ENCODE results near the gene DHX57. TPM values are rescaled to one million over a fixed set of nuclear protein-coding genes. Genes with fewer than 3 reads are reported as not detected.
A peak's percentile ranks its signal among the peaks of the same experiment; 100 is the strongest.

DHX57 gene
- total RNA-seq, 1 donor from 2014 or later, result 25.2 TPM

DNA sequence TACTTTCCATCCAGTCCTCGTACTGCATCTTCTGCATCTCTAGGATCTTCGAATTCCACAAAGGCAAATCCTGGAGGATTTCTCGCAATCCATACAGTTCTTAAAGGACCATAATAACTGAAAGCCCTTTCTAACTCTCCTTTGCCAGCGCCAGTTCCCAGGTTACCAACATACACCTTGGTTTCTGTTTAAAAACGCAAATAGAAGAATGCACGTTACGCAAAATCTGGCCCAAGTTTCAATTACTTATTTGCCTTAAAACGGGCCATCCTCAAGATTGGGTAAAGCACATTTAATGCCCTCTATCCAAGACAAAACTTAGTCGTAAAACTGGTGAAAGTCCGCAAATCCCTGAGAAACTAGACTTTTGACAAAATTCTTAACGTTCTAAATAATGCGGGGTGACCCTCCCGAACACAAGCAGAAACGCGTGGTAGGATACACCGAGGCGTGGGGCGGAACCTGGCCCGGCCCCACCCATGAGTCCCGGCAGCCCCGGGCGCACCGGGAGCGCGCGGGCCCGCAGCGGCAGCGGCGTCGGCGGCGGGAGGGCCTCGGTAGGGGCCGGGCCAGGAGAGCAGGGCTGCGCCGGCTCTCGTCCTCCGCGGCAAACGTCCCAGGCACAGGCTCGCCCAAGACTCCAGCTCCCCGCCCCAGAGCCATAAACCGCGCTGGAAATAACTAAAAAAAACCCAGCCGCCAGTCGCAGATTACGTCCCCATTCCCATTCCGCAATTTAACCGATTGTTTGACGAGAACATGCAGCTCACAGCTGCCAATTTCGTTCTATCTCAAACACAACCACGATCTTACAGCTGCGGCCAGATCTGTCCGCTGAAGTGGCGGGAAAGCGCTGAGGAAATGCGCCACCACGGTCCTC is 125.5 kb downstream of the DHX57 start:
- peak; percentile 55 for DNase-seq

DNA sequence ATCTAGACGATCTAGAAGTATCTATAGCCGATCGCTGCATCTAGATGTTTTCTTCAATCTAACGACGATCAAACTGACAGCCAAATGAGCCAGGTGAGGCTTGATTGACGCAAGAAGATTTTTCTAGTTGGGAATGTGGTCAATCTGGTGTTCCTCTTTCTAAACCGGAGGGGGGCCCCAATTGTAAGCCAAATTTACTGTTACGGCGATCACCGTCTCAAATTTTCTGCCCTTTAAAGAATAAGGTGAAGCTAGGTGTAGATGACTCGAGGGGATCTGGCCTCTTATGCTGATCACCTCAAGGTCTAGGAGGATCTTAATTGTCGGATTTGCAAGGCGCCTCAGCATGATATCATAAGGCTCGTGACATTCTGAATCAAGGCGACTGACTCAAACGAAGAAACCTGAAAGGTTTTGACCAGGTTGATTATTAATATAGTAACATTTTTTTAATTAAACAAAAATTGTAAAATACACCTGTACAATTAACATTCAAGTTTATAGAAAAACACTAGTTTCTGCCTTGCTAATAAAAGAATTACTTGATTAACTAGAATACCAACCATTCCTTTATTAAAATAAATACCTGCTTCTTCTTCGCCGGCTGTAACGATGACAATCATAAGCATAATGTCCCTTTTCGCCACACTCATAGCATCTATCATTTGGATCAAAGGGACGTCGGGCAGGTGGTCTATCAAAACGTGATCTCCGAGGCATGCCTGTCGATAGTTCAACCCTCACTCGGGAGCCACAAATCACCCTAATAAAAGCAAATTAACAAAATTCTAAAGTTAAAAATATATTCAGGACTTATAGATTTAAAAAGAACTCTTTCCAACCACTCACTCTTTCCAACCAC is 126.6 kb downstream of the DHX57 start:
- no peak for DNase-seq

DNA sequence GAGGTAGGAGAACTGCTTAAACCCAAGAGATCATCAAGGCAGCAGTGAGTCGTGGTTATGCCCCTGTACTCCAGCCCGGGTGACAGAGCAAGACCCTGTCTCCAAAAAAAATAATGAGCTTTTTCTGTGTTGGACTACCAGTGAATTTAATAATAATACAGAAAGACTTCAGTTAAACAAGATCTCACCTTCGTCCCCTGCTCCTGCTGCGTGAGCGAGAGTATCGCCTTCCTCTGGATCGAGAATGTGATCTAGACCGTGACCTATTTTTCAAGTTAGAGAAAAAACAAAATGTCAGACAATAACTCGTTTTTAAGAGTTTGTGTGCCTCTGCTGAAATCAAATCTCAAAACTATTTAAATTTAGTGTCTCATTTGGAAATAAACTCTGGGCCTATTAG is 127.3 kb downstream of the DHX57 start:
- DNase-seq, result no peak

DNA sequence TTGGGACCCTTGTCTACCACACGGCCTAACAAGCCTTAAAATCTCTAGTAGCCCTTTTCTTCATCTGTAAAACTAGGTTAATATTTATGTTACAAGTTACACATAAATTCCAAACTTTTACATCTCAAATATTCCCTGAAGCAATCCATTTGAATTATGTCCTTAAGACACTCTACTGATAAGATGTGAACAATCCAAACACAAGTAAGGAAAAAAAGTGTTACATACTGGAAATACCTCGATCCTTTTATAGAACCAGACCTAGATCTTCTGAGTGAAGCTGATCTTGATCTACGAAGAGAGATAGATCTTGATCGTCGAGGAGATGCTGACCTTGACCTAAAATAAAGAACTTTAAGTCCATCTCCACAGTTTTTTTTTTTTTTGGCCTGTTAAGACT is 127.9 kb downstream of the DHX57 start:
- no peak for DNase-seq

Other genes starting within 250 kb of the DHX57 start
- 6.3 and 18.2 TPM in 2 replicates for gene GALM, start 209.8 kb downstream of the DHX57 start, total RNA-seq
- 145 and 170 TPM in 2 replicates for gene SRSF7, start 124.6 kb downstream of the DHX57 start, total RNA-seq
- 12.6 and 16.7 TPM in 2 replicates for gene GEMIN6, start 97.7 kb downstream of the DHX57 start, total RNA-seq
- gene MORN2, start within 50 bp of the DHX57 start, total RNA-seq, result 8.7 and 9.7 TPM in 2 replicates
- gene ARHGEF33, start 13.9 kb upstream of the DHX57 start, total RNA-seq, result 0.14 and 0.34 TPM in 2 replicates
- 13.1 and 24.9 TPM in 2 replicates for gene SOS1, start 245.1 kb upstream of the DHX57 start, total RNA-seq

Measured in dermis blood vessel endothelial cell (primary cell).